ENCODE data around the gene FBXW7. TPM values are rescaled to one million over a fixed set of nuclear protein-coding genes. Genes with fewer than 3 reads are reported as not detected.

FBXW7 gene
- total and polyA plus RNA-seq, 2 of the 13 experiments (the other 11 are each of a cell fraction or from before 2014, with no cell fraction given) = 5.0 to 40.9 TPM

GRCh38 chr4:152535903-152536544 lies at the start of gene FBXW7 (continued):
- TF ChIP-seq ZNF629 (CRISPR knock-in tag; conservative IDR thresholded peaks at IDR 0.05) (peak; percentile 28; the same call in 1 of the 2 replicates), TFDP2 (CRISPR knock-in tag; IDR thresholded peaks at IDR 0.05) (peak; percentile 72), FOXP4 (CRISPR knock-in tag; IDR thresholded peaks at IDR 0.05) (peak; percentile 48; the same call in 1 of the 2 replicates), ZNF274 (CRISPR knock-in tag; IDR thresholded peaks at IDR 0.05) (peak; percentile 78; the same call in 1 of the 2 replicates), MTF2 (CRISPR knock-in tag; IDR thresholded peaks at IDR 0.05; ENCODE audit: borderline replicate concordance) (0 out of 2 replicates have a peak, but pooled peaks have one; percentile 16), ZNF558 (CRISPR knock-in tag; IDR thresholded peaks at IDR 0.05; ENCODE audit: borderline replicate concordance) (no peak), ZSCAN25 (CRISPR knock-in tag; IDR thresholded peaks at IDR 0.05) (peak; percentile 99), MYC (CRISPR knock-in tag; IDR thresholded peaks at IDR 0.05; ENCODE audit: borderline replicate concordance) (peak; percentile 38; the same call in 1 of the 2 replicates), ZNF138 (CRISPR knock-in tag; IDR thresholded peaks at IDR 0.05; ENCODE audit: low read depth) (peak; percentile 14; the same call in 1 of the 2 replicates), THAP8 (CRISPR knock-in tag; IDR thresholded peaks at IDR 0.05; ENCODE audit: borderline replicate concordance) (peak; percentile 43; the same call in 1 of the 2 replicates), ZNF556 (CRISPR knock-in tag; IDR thresholded peaks at IDR 0.05; ENCODE audit: borderline replicate concordance) (0 out of 2 replicates have a peak, but pooled peaks have one; percentile 76), SALL2 (CRISPR knock-in tag; IDR thresholded peaks at IDR 0.05) (peak; percentile 93), ZNF318 (CRISPR knock-in tag; IDR thresholded peaks at IDR 0.05) (no peak), ZNF563 (CRISPR knock-in tag; IDR thresholded peaks at IDR 0.05) (peak; percentile 100), ZNF33A (CRISPR knock-in tag; IDR thresholded peaks at IDR 0.05; ENCODE audit: borderline replicate concordance) (no peak), ZNF883 (CRISPR knock-in tag; IDR thresholded peaks at IDR 0.05; ENCODE audit: not compliant biosample characterization) (peak; percentile 53)

Measured in HepG2 (cell line).